ENCODE results near the gene CFAP74.

DNA sequence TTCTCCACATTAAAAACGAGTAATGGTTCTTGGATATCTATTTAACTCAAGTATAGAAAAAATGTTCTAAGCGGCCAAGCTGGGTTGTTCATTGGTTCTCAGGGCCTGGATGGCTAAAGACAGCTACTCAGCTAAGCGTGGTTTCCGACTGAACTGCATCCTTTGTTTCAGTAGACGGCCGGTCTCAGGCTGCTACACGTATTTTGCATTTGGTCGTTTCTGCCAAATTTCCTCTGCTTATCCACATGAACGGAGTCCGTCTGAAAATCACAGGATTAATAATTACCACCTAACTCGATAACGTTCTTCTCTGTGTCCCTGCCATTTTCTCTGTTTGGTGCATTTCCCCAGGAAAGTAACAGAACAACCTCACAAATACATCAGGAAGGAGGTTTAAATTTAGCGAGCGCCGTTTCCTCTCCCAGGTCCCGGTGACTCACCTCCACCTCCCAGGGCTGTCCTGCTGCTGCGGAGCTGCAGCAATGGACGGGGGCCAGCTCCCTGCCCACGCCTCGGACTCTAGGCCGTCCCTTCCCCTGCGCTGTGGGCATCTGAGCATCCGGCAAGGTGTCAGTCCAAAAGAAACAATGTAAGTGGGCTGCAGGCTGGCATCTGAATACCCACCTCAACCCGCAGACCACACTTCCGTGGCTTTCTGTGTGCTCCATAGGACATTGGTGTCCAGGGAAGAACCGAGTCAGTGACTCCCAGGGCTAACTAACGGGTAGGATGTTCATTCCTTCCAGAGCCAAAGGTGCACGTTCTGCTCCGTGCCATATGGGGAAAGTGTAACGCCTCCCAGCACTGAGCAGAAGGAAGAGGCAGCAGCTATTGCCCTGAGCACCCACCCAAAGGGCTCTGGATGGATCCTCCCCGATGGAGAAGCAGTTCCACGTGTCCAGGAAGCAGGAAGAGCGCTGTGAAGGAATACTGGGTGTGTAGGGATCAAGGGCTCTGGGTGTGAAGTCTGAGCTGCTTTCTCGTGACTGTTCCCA is 11.5 kb upstream of the CFAP74 start:
- no peak for TF ChIP-seq GATA2 (IDR thresholded peaks at IDR 0.05; ENCODE audit: low read depth, low read length)
- no peak for TF ChIP-seq GATA3 (IDR thresholded peaks at IDR 0.05; ENCODE audit: low read depth, low read length)
